Cardiac muscle cell (in vitro differentiated cells and primary cell): Measurements from ENCODE around the gene SPRED1. TPM values are rescaled to one million over a fixed set of nuclear protein-coding genes. Genes with fewer than 3 reads are reported as not detected.

Experiments
- DNase-seq, 2 donors: peaks; one replicate each; pipeline versions ENCODE4 v3.0.0 to v3.0.0-alpha.2; 2010 to 2017; ENCODE audit warnings: low read depth in 1 of 2, low spot score in 1 of 2
- H3K27ac ChIP-seq: fragments of 200-600 bp; sonication (generic); 2 replicates; pipeline ENCODE4 v1.5.1; 2016
- H3K27me3 ChIP-seq: fragments of 200-600 bp; sonication (generic); 2 replicates; pipeline ENCODE4 v1.6.0; 2016; ENCODE audit warnings: control low read depth
- H3K36me3 ChIP-seq: fragments of 200-600 bp; sonication (generic); 2 replicates; pipeline ENCODE4 v1.5.1; 2016; ENCODE audit warnings: control low read depth
- H3K4me1 ChIP-seq: fragments of 200-600 bp; sonication (generic); 2 replicates; pipeline ENCODE4 v1.8.1; 2017; ENCODE audit warnings: low read depth, mild to moderate bottlenecking, mixed run types
- H3K4me3 ChIP-seq: fragments of 200-600 bp; sonication (generic); 2 replicates; pipeline ENCODE4 v1.5.1; 2016; ENCODE audit warnings: mild to moderate bottlenecking
- H3K9me3 ChIP-seq: fragments of 200-600 bp; sonication (generic); 2 replicates; pipeline ENCODE4 v1.5.1; 2017; ENCODE audit warnings: low read depth, mild to moderate bottlenecking, control low read depth
- CTCF ChIP-seq: IDR thresholded peaks from 2 replicates; pipeline ENCODE4 v1.5.1; 2012; ENCODE audit warnings: low read depth, mild to moderate bottlenecking, low read length
- polyA plus RNA-seq: library from polyadenylated mRNA; unstranded; fragments of >200 nt; fragmentation: Nextera tagmentation; extraction: Ambion mirVana; gene quantifications from 2 replicates; pipeline ENCODE4 v1.2.1, GENCODE V29; 2016
- total RNA-seq: library from RNA; depleted of rRNA; stranded (reverse); fragments of >200 nt; gene quantifications from 2 replicates; pipeline ENCODE4 v1.2.3, GENCODE V29; 2016

SPRED1 gene
- total and polyA plus RNA-seq, 2 experiments from 2014 or later: 8.2 to 17.3 TPM

- TF ChIP-seq CTCF: no peak
- no peaks in the 10 kb centered on the region for H3K27me3 ChIP-seq
- H3K4me1 ChIP-seq: peaks cover 39% of the 10 kb centered on the region
- H3K9me3 ChIP-seq: no peaks in the 10 kb centered on the region
- no peaks in the 10 kb centered on the region for H3K36me3 ChIP-seq
- peak in 1 of 2 donors; percentile 77 for DNase-seq
- H3K4me3 ChIP-seq: peak overlapping the region; percentile 92
- peak overlapping the region; percentile 98 for H3K27ac ChIP-seq
Measured at GRCh38 chr15:38253351-38253781, 730 bp downstream of the SPRED1 start.

- Histone ChIP-seq H3K4me1 (peaks cover 39% of the 10 kb centered on the region), H3K27ac (peak overlapping the region; percentile 98), H3K36me3 (no peaks in the 10 kb centered on the region), H3K9me3 (no peaks in the 10 kb centered on the region), H3K4me3 (peak overlapping the region; percentile 92), H3K27me3 (no peaks in the 10 kb centered on the region)
- DNase-seq: peak; percentile 67
- no peak for TF ChIP-seq CTCF
Measured at GRCh38 chr15:38254051-38254883, 1.6 kb downstream of the SPRED1 start.

GRCh38 chr15:38255690-38256089 lies 3.1 kb downstream of the SPRED1 start:
- H3K9me3 ChIP-seq: no peaks in the 10 kb centered on the region
- H3K27ac ChIP-seq: no peak overlapping the region
- no peak for TF ChIP-seq CTCF
- DNase-seq: no peak
- peak overlapping the region; percentile 92 for H3K4me3 ChIP-seq
- H3K4me1 ChIP-seq: peaks cover 37% of the 10 kb centered on the region
- H3K27me3 ChIP-seq: no peaks in the 10 kb centered on the region
- no peaks in the 10 kb centered on the region for H3K36me3 ChIP-seq

GRCh38 chr15:38257676-38258075 lies 5.0 kb downstream of the SPRED1 start:
- H3K36me3 ChIP-seq: no peaks in the 10 kb centered on the region
- no peak overlapping the region for H3K27ac ChIP-seq
- no peaks in the 10 kb centered on the region for H3K27me3 ChIP-seq
- H3K4me3 ChIP-seq: no peak overlapping the region
- no peak for TF ChIP-seq CTCF
- H3K9me3 ChIP-seq: no peaks in the 10 kb centered on the region
- DNase-seq: no peak
- H3K4me1 ChIP-seq: peaks cover 34% of the 10 kb centered on the region

GRCh38 chr15:38259134-38259533 lies 6.5 kb downstream of the SPRED1 start:
- Histone ChIP-seq H3K36me3 (no peaks in the 10 kb centered on the region), H3K4me3 (no peak overlapping the region), H3K4me1 (peaks cover 34% of the 10 kb centered on the region), H3K27ac (no peak overlapping the region), H3K27me3 (no peaks in the 10 kb centered on the region), H3K9me3 (no peaks in the 10 kb centered on the region)
- DNase-seq: no peak
- TF ChIP-seq CTCF: no peak
